ENCODE measurements around the gene DHRS1. TPM values are rescaled to one million over a fixed set of nuclear protein-coding genes. Genes with fewer than 3 reads are reported as not detected.

Gene DHRS1
- total and polyA plus RNA-seq, 9 of the 15 experiments (the other 6 are each of a cell fraction or from before 2014, with no cell fraction given) = 7.3 to 33.6 (median 13.3) TPM

GRCh38 chr14:24317141-24317928 is 17.8 kb upstream of the DHRS1 start (continued):
- TF ChIP-seq ZNF318 (IDR thresholded peaks at IDR 0.05; ENCODE audit: borderline replicate concordance in 1 of 2, low read depth in 1 of 2) (no peak), SMAD4 (CRISPR knock-in tag; conservative IDR thresholded peaks at IDR 0.05) (no peak), MAFF (IDR thresholded peaks at IDR 0.05; ENCODE audit: low read length) (0 out of 2 replicates have a peak, but pooled peaks have one; percentile 7), TARDBP (IDR thresholded peaks at IDR 0.05) (no peak), NR0B1 (IDR thresholded peaks at IDR 0.05; ENCODE audit: partially characterized antibody) (no peak), CEBPB (tag; IDR thresholded peaks at IDR 0.05) (no peak), ZNF586 (CRISPR knock-in tag; conservative IDR thresholded peaks at IDR 0.05) (no peak), ZNF384 (IDR thresholded peaks at IDR 0.05; ENCODE audit: low read depth, low read length) (no peak), NRF1 (conservative IDR thresholded peaks at IDR 0.05 in 1 of 2, IDR thresholded peaks at IDR 0.05 in 1 of 2) (no peak), C11orf30 (IDR thresholded peaks at IDR 0.05; ENCODE audit: low read depth) (peak; percentile 51), ZNF830 (CRISPR knock-in tag; IDR thresholded peaks at IDR 0.05) (no peak), POLR2AphosphoS5 (IDR thresholded peaks at IDR 0.05; ENCODE audit: control insufficient read depth, insufficient read depth, low read depth, low read length) (no peak), ZNF76 (CRISPR knock-in tag; IDR thresholded peaks at IDR 0.05; ENCODE audit: borderline replicate concordance) (no peak), KLF16 (IDR thresholded peaks at IDR 0.05) (no peak), BRF2 (IDR thresholded peaks at IDR 0.05; ENCODE audit: borderline replicate concordance, insufficient read depth, insufficient read length) (no peak)

Measured in K562 (cell line).